Measurements from ENCODE around the gene PNPLA6. TPM values are rescaled to one million over a fixed set of nuclear protein-coding genes. Genes with fewer than 3 reads are reported as not detected.

Gene PNPLA6
- total RNA-seq, 1 experiment from 2014 or later: 75.8 TPM

DNA sequence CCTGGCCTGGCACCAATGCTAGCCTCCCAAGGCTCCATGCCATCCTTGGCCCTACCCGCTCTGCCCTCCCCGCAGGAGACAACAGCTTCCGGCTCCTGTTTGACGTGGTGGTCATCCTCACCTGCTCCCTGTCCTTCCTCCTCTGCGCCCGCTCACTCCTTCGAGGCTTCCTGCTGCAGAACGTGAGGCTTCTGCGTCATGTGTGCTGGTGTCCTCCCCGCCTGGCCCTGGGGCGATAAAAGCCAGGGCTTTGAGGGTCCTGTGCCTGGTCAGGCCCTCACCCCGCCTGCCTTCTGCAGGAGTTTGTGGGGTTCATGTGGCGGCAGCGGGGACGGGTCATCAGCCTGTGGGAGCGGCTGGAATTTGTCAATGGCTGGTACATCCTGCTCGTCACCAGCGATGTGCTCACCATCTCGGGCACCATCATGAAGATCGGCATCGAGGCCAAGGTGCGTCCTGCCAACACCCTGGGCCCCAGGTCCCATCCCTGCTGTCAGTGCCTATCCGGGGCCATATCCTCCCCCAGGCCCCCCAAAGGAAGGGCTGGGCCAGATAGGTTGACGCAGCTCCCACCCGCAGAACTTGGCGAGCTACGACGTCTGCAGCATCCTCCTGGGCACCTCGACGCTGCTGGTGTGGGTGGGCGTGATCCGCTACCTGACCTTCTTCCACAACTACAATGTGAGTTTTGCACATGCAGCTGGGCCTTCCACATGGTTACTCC is 6.8 kb upstream of the PNPLA6 start:
- H3K4me3 Mint-ChIP-seq (ENCODE audit: unreplicated experiment): no peak overlapping the region
- H3K9me3 Mint-ChIP-seq (ENCODE audit: unreplicated experiment): no peaks in the 10 kb centered on the region
- no peaks in the 10 kb centered on the region for H3K4me1 Mint-ChIP-seq (ENCODE audit: insufficient read depth, unreplicated experiment)
- intact Hi-C loops (cut with micrococcal nuclease): no loop called here
- H3K36me3 Mint-ChIP-seq (ENCODE audit: insufficient read depth, unreplicated experiment): peaks cover 5% of the 10 kb centered on the region
- ChIA-PET POLR2A (no interaction called here), CTCF (interaction anchor here (0.6 kb wide), 1 partner anchor 174 kb away, joined by 3 read pairs; no protein-coding TSS in a partner anchor)
- DNase-seq (ENCODE audit: unreplicated experiment): no peak
- no TSS peak for BruUV-seq (replicated peaks)
- H3K27ac Mint-ChIP-seq (ENCODE audit: low read depth, unreplicated experiment): no peak overlapping the region
- TF ChIP-seq, protein P1, sequence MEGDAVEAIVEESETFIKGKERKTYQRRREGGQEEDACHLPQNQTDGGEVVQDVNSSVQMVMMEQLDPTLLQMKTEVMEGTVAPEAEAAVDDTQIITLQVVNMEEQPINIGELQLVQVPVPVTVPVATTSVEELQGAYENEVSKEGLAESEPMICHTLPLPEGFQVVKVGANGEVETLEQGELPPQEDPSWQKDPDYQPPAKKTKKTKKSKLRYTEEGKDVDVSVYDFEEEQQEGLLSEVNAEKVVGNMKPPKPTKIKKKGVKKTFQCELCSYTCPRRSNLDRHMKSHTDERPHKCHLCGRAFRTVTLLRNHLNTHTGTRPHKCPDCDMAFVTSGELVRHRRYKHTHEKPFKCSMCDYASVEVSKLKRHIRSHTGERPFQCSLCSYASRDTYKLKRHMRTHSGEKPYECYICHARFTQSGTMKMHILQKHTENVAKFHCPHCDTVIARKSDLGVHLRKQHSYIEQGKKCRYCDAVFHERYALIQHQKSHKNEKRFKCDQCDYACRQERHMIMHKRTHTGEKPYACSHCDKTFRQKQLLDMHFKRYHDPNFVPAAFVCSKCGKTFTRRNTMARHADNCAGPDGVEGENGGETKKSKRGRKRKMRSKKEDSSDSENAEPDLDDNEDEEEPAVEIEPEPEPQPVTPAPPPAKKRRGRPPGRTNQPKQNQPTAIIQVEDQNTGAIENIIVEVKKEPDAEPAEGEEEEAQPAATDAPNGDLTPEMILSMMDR (IDR thresholded peaks at IDR 0.05; ENCODE audit: unreplicated experiment): no peak
- H3K27me3 Mint-ChIP-seq (ENCODE audit: insufficient read depth, unreplicated experiment): no peaks in the 10 kb centered on the region

GRCh38 chr19:7529246-7529600 is 6.3 kb upstream of the PNPLA6 start:
- Mint-ChIP-seq H3K4me3 (ENCODE audit: unreplicated experiment) (no peak overlapping the region), H3K27me3 (ENCODE audit: insufficient read depth, unreplicated experiment) (no peaks in the 10 kb centered on the region), H3K4me1 (ENCODE audit: insufficient read depth, unreplicated experiment) (no peaks in the 10 kb centered on the region), H3K9me3 (ENCODE audit: unreplicated experiment) (no peaks in the 10 kb centered on the region), H3K36me3 (ENCODE audit: insufficient read depth, unreplicated experiment) (peaks cover 6% of the 10 kb centered on the region), H3K27ac (ENCODE audit: low read depth, unreplicated experiment) (no peak overlapping the region)
- POLR2A ChIA-PET: no interaction called here
- no TSS peak for BruUV-seq (replicated peaks)
- CTCF ChIA-PET: interaction anchor here (0.6 kb wide), 1 partner anchor 174 kb away, joined by 3 read pairs; no protein-coding TSS in a partner anchor
- intact Hi-C loops (cut with micrococcal nuclease): no loop called here
- no peak for DNase-seq (ENCODE audit: unreplicated experiment)
- TF ChIP-seq, protein P1 (IDR thresholded peaks at IDR 0.05; ENCODE audit: unreplicated experiment): no peak

DNA sequence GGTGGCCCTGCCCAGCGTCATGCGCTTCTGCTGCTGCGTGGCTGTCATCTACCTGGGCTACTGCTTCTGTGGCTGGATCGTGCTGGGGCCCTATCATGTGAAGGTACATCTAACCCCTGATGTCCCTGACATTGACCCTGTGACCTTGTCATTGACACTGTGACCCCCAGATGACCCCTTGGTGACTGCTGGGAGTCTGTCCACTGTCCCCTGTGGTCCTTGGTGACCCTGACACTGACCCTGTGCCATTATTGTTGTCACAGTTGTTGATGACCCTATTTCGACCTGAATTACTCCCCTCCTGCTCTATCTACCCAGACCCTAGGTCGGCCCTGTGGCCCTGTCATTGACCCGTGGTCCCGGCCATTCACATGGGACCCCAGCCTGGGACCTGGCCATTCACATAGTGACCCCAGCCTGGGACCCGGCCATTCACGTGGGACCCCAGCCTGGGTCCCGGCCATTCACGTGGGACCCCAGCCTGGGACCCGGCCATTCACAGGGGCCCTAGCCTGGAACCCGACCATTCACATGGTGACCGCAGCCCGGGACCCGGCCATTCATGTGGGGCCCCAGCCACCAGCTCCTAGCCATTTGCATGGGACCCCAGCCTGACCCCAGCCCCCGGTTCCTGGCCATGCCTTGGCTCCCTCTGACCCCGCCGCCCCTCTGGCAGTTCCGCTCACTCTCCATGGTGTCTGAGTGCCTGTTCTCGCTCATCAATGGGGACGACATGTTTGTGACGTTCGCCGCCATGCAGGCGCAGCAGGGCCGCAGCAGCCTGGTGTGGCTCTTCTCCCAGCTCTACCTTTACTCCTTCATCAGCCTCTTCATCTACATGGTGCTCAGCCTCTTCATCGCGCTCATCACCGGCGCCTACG is 5.7 kb upstream of the PNPLA6 start:
- intact Hi-C loops (cut with micrococcal nuclease): loop anchor here (10.0 kb wide), 1 partner anchor 175 kb away; no protein-coding TSS in a partner anchor
- ChIA-PET POLR2A (no interaction called here), CTCF (interaction anchor here (0.6 kb wide), 1 partner anchor 175 kb away, joined by 3 read pairs; no protein-coding TSS in a partner anchor)
- no peak overlapping the region for H3K27ac Mint-ChIP-seq (ENCODE audit: low read depth, unreplicated experiment)
- BruUV-seq (replicated peaks): no TSS peak
- H3K36me3 Mint-ChIP-seq (ENCODE audit: insufficient read depth, unreplicated experiment): peaks cover 6% of the 10 kb centered on the region
- H3K9me3 Mint-ChIP-seq (ENCODE audit: unreplicated experiment): no peaks in the 10 kb centered on the region
- no peaks in the 10 kb centered on the region for H3K4me1 Mint-ChIP-seq (ENCODE audit: insufficient read depth, unreplicated experiment)
- no peak overlapping the region for H3K4me3 Mint-ChIP-seq (ENCODE audit: unreplicated experiment)
- no peaks in the 10 kb centered on the region for H3K27me3 Mint-ChIP-seq (ENCODE audit: insufficient read depth, unreplicated experiment)
- TF ChIP-seq, protein P1 (IDR thresholded peaks at IDR 0.05; ENCODE audit: unreplicated experiment): no peak
- DNase-seq (ENCODE audit: unreplicated experiment): no peak

GRCh38 chr19:7533281-7533885 is 2.1 kb upstream of the PNPLA6 start:
- peak; percentile 55 for DNase-seq (ENCODE audit: unreplicated experiment)
- Mint-ChIP-seq H3K9me3 (ENCODE audit: unreplicated experiment) (no peaks in the 10 kb centered on the region), H3K36me3 (ENCODE audit: insufficient read depth, unreplicated experiment) (peaks cover 7% of the 10 kb centered on the region), H3K4me3 (ENCODE audit: unreplicated experiment) (peak overlapping the region; percentile 95), H3K27ac (ENCODE audit: low read depth, unreplicated experiment) (peak overlapping the region; percentile 87), H3K27me3 (ENCODE audit: insufficient read depth, unreplicated experiment) (no peaks in the 10 kb centered on the region), H3K4me1 (ENCODE audit: insufficient read depth, unreplicated experiment) (no peaks in the 10 kb centered on the region)
- no TSS peak for BruUV-seq (replicated peaks)
- CTCF ChIA-PET: interaction anchor here (0.6 kb wide), 1 partner anchor 67 kb away, joined by 5 read pairs; no protein-coding TSS in a partner anchor
- intact Hi-C loops (cut with micrococcal nuclease): loop anchor here (10.0 kb wide), 1 partner anchor 179 kb away; no protein-coding TSS in a partner anchor
- TF ChIP-seq, protein P1 (IDR thresholded peaks at IDR 0.05; ENCODE audit: unreplicated experiment): no peak
- POLR2A ChIA-PET: interaction anchor here (0.6 to 6.0 kb wide), 4 partner anchors 11 to 1069 kb away, joined by 3 to 56 read pairs (median 3); partner anchors contain the start of gene MCOLN1

Data from MCF 10A (cell line).